Astrocyte (in vitro differentiated cells and primary cell): ENCODE results near the gene TPD52L1.

ENCODE experiments used
- CTCF ChIP-seq: IDR thresholded peaks from 2 replicates; pipeline ENCODE4 v1.5.1; 2011; ENCODE audit warnings: low read depth, mild to moderate bottlenecking, inconsistent platforms, low read length, moderate library complexity; ENCODE audit not compliant: insufficient read depth
- EZH2 ChIP-seq: IDR thresholded peaks from 2 replicates; pipeline ENCODE4 v1.6.1; 2012; ENCODE audit warnings: mild to moderate bottlenecking, low read length, inconsistent platforms; ENCODE audit not compliant: insufficient read depth

- TF ChIP-seq CTCF (no peak), EZH2 (no peak)
These were observed 140.5 kb downstream of the TPD52L1 start for GRCh38 chr6:125294036-125294435.
